ENCODE data around the gene KCTD16. TPM values are rescaled to one million over a fixed set of nuclear protein-coding genes. Genes with fewer than 3 reads are reported as not detected.

The KCTD16 gene
- total and polyA plus RNA-seq, 2 donors (not counting 1 experiment from before 2014, with no cell fraction given): not detected

DNA sequence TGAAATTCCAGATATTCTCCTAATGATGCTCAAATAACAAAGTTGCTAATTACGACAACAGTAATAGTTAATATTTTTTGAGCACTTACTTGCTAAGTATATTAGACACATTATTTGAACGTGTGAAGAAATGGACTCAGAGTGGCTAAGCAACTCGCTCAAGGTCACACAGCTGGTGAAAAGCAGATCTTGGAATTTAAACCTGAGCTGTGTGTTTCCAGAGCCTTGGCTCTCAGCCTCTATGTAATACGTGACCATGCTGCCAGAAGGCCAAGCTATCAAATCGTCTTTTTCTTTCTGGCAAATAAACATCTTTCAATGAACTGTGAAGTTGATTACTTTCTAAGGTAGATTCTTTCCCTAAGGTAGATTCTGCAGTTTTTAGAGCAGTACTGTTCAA lies 61.6 kb downstream of the KCTD16 start:
- Histone ChIP-seq H3K27me3 (replicated peaks in 1 of 4; ENCODE audit: control extremely low read depth in 1 of 4, control insufficient read depth in 3 of 4, insufficient read depth in 4 of 4, low read length in 3 of 4) (no peaks in the 10 kb centered on the region), H2AFZ (ENCODE audit: insufficient read depth, low read depth, low read length, poor library complexity, severe bottlenecking) (no peak overlapping the region), H3K9ac (ENCODE audit: low read length) (no peak overlapping the region), H3K79me2 (ENCODE audit: control insufficient read depth, insufficient read depth, low read length) (no peaks in the 10 kb centered on the region), H3K4me3 (ENCODE audit: control extremely low read depth in 1 of 5, extremely low read depth in 1 of 5, insufficient read depth in 1 of 5, low read depth in 2 of 5, low read length in 4 of 5) (no peak overlapping the region), H3K36me3 (replicated peaks in 1 of 2; ENCODE audit: control extremely low read depth in 1 of 2, control insufficient read depth in 1 of 2, extremely low read depth in 1 of 2, insufficient read depth in 2 of 2, low read length in 1 of 2) (no peaks in the 10 kb centered on the region), H3K4me1 (ENCODE audit: control insufficient read depth in 2 of 2, insufficient read depth in 2 of 2, low read length in 2 of 2) (no peaks in the 10 kb centered on the region), H3K9me3 (ENCODE audit: control extremely low read depth in 1 of 3, control insufficient read depth in 2 of 3, insufficient read depth in 1 of 3, low read length in 2 of 3) (no peaks in the 10 kb centered on the region), H3K27ac (ENCODE audit: low read length in 2 of 2) (no peak overlapping the region), H4K20me1 (ENCODE audit: control insufficient read depth, insufficient read depth, low read length, poor library complexity, severe bottlenecking) (no peaks in the 10 kb centered on the region), H3K4me2 (replicated peaks; ENCODE audit: low read depth, low read length, poor library complexity, severe bottlenecking) (no peak overlapping the region)
- no peaks in the 10 kb centered on the region for H3K4me1 Mint-ChIP-seq
- WGBS (ENCODE audit: insufficient coverage): 93% methylated on average over 3 of the region's 5 CpGs
- TF ChIP-seq CTCF (IDR thresholded peaks at IDR 0.05) (no peak), EZH2 (IDR thresholded peaks at IDR 0.05; ENCODE audit: borderline replicate concordance, insufficient read depth, low read depth, low read length, poor library complexity, severe bottlenecking) (no peak)
- H3K27me3 Mint-ChIP-seq: peaks cover 2% of the 10 kb centered on the region
- H3K4me3 Mint-ChIP-seq: no peak overlapping the region
- CTCF ChIA-PET: no interaction called here
- H3K27ac Mint-ChIP-seq: no peak overlapping the region
- intact Hi-C loops (cut with micrococcal nuclease): no loop called here
- no peak for ATAC-seq (ENCODE audit: low read depth)
- no peak for DNase-seq
- H3K9me3 Mint-ChIP-seq (ENCODE audit: insufficient read depth): no peaks in the 10 kb centered on the region
- POLR2A ChIA-PET: no interaction called here

GRCh38 chr5:144236499-144236898 lies 65.8 kb downstream of the KCTD16 start:
- Mint-ChIP-seq H3K4me1 (no peaks in the 10 kb centered on the region), H3K4me3 (no peak overlapping the region), H3K9me3 (ENCODE audit: insufficient read depth) (no peaks in the 10 kb centered on the region), H3K27me3 (peaks cover 8% of the 10 kb centered on the region), H3K27ac (no peak overlapping the region)
- no peak overlapping the region for H3K27ac ChIP-seq (ENCODE audit: low read length in 2 of 2)
- no peaks in the 10 kb centered on the region for H3K4me1 ChIP-seq (ENCODE audit: control insufficient read depth in 2 of 2, insufficient read depth in 2 of 2, low read length in 2 of 2)
- no peaks in the 10 kb centered on the region for H3K79me2 ChIP-seq (ENCODE audit: control insufficient read depth, insufficient read depth, low read length)
- no peaks in the 10 kb centered on the region for H3K36me3 ChIP-seq (replicated peaks in 1 of 2; ENCODE audit: control extremely low read depth in 1 of 2, control insufficient read depth in 1 of 2, extremely low read depth in 1 of 2, insufficient read depth in 2 of 2, low read length in 1 of 2)
- DNase-seq (no peak), ATAC-seq (ENCODE audit: low read depth) (no peak)
- H3K9me3 ChIP-seq (ENCODE audit: control extremely low read depth in 1 of 3, control insufficient read depth in 2 of 3, insufficient read depth in 1 of 3, low read length in 2 of 3): no peaks in the 10 kb centered on the region
- TF ChIP-seq CTCF (IDR thresholded peaks at IDR 0.05) (no peak), EZH2 (IDR thresholded peaks at IDR 0.05; ENCODE audit: borderline replicate concordance, insufficient read depth, low read depth, low read length, poor library complexity, severe bottlenecking) (no peak)
- H2AFZ ChIP-seq (ENCODE audit: insufficient read depth, low read depth, low read length, poor library complexity, severe bottlenecking): no peak overlapping the region
- H3K9ac ChIP-seq (ENCODE audit: low read length): no peak overlapping the region
- no peak overlapping the region for H3K4me2 ChIP-seq (replicated peaks; ENCODE audit: low read depth, low read length, poor library complexity, severe bottlenecking)
- no peaks in the 10 kb centered on the region for H4K20me1 ChIP-seq (ENCODE audit: control insufficient read depth, insufficient read depth, low read length, poor library complexity, severe bottlenecking)
- CTCF ChIA-PET: no interaction called here
- 64% methylated on average over 1 of the region's 2 CpGs for WGBS (ENCODE audit: insufficient coverage)
- intact Hi-C loops (cut with micrococcal nuclease): no loop called here
- H3K27me3 ChIP-seq (replicated peaks in 1 of 4; ENCODE audit: control extremely low read depth in 1 of 4, control insufficient read depth in 3 of 4, insufficient read depth in 4 of 4, low read length in 3 of 4): peaks cover 0 to 4% (median 0%) of the 10 kb centered on the region in 4 experiments
- POLR2A ChIA-PET: no interaction called here
- H3K4me3 ChIP-seq (ENCODE audit: control extremely low read depth in 1 of 5, extremely low read depth in 1 of 5, insufficient read depth in 1 of 5, low read depth in 2 of 5, low read length in 4 of 5): no peak overlapping the region
